ENCODE measurements around the gene RELCH.

Gene RELCH

GRCh38 chr18:62200121-62200914, 13.3 kb downstream of the RELCH start:
- no peak overlapping the region for H3K4me3 ChIP-seq (ENCODE audit: low read depth, low read length)
- DNase-seq (ENCODE audit: low read depth): no peak
- TF ChIP-seq, protein P1, sequence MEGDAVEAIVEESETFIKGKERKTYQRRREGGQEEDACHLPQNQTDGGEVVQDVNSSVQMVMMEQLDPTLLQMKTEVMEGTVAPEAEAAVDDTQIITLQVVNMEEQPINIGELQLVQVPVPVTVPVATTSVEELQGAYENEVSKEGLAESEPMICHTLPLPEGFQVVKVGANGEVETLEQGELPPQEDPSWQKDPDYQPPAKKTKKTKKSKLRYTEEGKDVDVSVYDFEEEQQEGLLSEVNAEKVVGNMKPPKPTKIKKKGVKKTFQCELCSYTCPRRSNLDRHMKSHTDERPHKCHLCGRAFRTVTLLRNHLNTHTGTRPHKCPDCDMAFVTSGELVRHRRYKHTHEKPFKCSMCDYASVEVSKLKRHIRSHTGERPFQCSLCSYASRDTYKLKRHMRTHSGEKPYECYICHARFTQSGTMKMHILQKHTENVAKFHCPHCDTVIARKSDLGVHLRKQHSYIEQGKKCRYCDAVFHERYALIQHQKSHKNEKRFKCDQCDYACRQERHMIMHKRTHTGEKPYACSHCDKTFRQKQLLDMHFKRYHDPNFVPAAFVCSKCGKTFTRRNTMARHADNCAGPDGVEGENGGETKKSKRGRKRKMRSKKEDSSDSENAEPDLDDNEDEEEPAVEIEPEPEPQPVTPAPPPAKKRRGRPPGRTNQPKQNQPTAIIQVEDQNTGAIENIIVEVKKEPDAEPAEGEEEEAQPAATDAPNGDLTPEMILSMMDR (IDR thresholded peaks at IDR 0.05; ENCODE audit: control insufficient read depth, extremely low read depth, insufficient read depth): no peak

DNA sequence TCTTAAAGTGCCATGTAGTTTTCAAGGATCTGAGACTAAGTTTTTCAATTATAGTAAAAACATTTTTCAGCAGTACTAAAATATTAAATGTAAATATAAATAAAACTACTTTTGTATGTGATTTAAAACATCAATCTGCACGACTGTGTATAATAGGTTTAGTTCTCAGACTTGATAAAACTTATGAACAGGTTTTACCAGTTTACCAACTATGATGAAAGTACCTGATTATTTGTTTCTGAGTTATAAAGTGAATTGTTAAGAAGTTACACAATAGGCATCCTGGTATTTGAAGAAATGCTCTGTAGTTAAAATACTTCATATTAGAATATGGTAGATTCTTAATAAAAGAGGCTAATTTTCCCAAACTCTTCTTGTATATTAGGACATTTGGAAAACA, 14.8 kb downstream of the RELCH start:
- TF ChIP-seq, protein P1 (IDR thresholded peaks at IDR 0.05; ENCODE audit: control insufficient read depth, extremely low read depth, insufficient read depth): no peak
- DNase-seq (ENCODE audit: low read depth): peak; percentile 89
- H3K4me3 ChIP-seq (ENCODE audit: low read depth, low read length): peak overlapping the region; percentile 42

GRCh38 chr18:62205824-62206223, 18.8 kb downstream of the RELCH start:
- H3K4me3 ChIP-seq (ENCODE audit: low read depth, low read length): no peak overlapping the region
- no peak for DNase-seq (ENCODE audit: low read depth)
- TF ChIP-seq, protein P1 (IDR thresholded peaks at IDR 0.05; ENCODE audit: control insufficient read depth, extremely low read depth, insufficient read depth): no peak

- DNase-seq (ENCODE audit: low read depth): no peak
- H3K4me3 ChIP-seq (ENCODE audit: low read depth, low read length): no peak overlapping the region
- TF ChIP-seq, protein P1 (IDR thresholded peaks at IDR 0.05; ENCODE audit: control insufficient read depth, extremely low read depth, insufficient read depth): no peak
Observed at GRCh38 chr18:62206593-62206992, 19.5 kb downstream of the RELCH start.

DNA sequence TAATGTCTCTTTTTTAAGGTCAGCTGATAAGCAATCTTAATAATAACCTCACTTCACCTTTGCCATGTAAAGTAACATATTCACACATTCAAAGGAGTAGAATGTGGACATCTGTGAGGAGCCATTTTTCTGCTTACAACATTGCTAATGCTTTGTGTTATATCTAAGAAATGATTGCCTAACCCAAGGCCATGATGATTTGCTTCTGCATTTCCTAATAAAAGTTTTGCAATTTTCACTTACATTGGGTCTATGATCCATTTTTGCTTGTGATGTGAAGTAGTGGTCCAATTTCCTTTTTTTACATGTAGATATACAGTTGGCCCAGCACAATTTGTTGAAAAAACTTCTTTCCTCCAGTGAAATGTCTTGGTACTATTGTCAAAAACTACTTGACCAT, 22.0 kb downstream of the RELCH start:
- no peak for DNase-seq (ENCODE audit: low read depth)
- H3K4me3 ChIP-seq (ENCODE audit: low read depth, low read length): no peak overlapping the region
- TF ChIP-seq, protein P1 (IDR thresholded peaks at IDR 0.05; ENCODE audit: control insufficient read depth, extremely low read depth, insufficient read depth): no peak

- H3K4me3 ChIP-seq (ENCODE audit: low read depth, low read length): no peak overlapping the region
- TF ChIP-seq, protein P1 (IDR thresholded peaks at IDR 0.05; ENCODE audit: control insufficient read depth, extremely low read depth, insufficient read depth): no peak
- DNase-seq (ENCODE audit: low read depth): no peak
Observed at GRCh38 chr18:62210138-62210537, 23.1 kb downstream of the RELCH start.
